ENCODE measurements around the gene ZNF524.

The ZNF524 gene

GRCh38 chr19:55621673-55622231, 21.7 kb downstream of the ZNF524 start:
- DNase-seq: no peak

GRCh38 chr19:55622242-55622969, 22.3 kb downstream of the ZNF524 start:
- no peak for DNase-seq

GRCh38 chr19:55623130-55623529, 23.0 kb downstream of the ZNF524 start:
- DNase-seq: no peak

GRCh38 chr19:55623561-55623960, 23.5 kb downstream of the ZNF524 start:
- no peak for DNase-seq

GRCh38 chr19:55624109-55625003, 24.3 kb downstream of the ZNF524 start, which contains the start of gene ZNF784:
Gene ZNF784 (minus strand): TSS chr19:55624566. CDS start chr19:55624561, 5 bp downstream.
- peak; percentile 91 for DNase-seq

DNA sequence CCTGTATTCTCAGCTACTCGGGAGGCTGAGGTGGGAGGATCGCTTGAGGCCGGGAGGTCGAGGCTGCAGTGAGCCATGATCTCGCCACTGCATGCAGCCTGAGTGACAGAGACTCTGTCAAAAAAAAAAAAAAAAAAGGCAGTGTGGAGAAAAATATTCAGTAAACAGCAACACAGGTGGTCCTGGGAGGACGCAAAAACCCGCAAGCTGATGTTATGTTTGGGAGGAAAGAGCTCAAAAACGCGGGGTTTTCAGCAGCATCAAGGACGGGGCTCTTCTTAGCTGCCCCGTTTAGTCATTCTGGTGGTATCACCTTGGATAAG, 24.9 kb downstream of the ZNF524 start:
- DNase-seq: no peak

- DNase-seq: peak; percentile 42 to 53
These were observed 26.3 kb downstream of the ZNF524 start for GRCh38 chr19:55626350-55626749.

GRCh38 chr19:55632463-55632834, 32.4 kb downstream of the ZNF524 start:
- DNase-seq: peak; percentile 89 to 93

DNA sequence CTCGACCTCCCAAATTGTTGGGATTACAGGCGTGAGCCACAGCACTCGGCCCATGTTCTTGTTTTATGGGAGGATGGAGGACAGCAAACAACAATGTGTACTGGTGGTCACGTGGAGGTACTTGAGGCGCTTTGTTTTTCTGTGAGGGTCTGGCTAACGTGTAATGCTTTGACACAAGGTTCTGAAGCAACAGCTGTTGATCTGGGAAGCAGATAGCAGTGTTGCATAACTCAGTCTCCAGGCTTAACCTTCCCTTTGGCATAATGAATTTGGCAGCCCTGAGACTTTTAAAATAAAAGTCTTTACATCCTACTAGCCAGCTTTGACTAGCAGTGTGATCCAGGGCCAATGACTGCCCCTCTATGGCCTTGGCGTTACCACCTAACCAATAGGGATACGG, 33.8 kb downstream of the ZNF524 start:
- no peak for DNase-seq

- DNase-seq: no peak
These were observed 35.2 kb downstream of the ZNF524 start for GRCh38 chr19:55635334-55635717.

DNA sequence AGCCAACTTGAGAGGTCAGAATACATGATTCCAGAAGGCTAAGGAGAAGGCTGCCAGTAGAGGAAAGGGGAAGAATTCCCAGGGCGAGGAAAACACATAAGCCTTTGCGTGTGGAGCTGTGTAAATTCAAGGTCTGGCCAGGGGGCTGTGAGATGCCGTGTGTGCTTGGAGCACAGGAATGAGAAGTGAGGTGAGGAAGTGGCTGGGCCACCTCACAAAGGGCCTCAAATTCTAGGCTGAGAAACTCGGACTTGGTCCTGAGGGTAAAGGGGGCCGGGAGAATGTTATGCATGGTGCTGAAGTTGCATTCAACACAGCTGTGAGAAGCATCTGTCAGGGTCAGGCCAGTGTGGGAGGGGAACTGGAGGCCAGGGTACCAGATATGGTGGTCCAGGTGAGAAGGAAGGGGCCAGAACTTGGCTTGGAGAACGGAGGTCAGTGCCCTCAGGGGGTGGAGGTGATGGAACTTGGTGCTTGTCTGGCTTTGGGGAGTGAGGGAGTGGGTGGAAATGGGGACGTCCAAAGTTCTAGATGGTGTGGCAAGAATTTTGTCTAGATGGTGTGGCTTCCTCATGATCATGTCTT, 35.9 kb downstream of the ZNF524 start:
- DNase-seq: no peak

GRCh38 chr19:55636723-55637122, 36.6 kb downstream of the ZNF524 start:
- DNase-seq: no peak

GRCh38 chr19:55637534-55637933, 37.4 kb downstream of the ZNF524 start:
- DNase-seq: no peak

DNA sequence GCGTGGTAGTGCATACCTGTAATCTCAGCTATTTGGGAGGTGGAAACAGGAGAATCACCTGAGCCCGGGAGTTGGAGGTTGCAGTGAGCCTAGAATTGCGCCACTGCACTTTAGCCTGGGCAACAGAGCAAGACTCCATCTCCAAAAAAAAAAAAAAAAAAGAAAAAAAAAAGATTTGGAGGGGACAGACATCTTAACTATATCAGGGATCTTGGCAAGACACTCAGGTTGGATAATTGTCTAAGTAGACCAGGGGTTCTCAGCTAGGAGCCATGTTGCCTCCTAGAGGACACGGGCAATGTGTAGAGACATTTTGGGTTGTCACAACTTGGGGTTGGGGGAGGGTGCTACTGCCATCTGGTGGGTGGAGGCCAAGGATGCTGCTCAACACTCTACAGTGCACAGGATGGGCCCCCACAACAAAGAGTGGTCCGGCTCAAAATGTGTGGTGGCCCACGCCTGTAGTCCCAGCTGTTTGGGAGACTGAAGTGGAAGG, 38.8 kb downstream of the ZNF524 start:
- peak; percentile 61 to 75 for DNase-seq

DNA sequence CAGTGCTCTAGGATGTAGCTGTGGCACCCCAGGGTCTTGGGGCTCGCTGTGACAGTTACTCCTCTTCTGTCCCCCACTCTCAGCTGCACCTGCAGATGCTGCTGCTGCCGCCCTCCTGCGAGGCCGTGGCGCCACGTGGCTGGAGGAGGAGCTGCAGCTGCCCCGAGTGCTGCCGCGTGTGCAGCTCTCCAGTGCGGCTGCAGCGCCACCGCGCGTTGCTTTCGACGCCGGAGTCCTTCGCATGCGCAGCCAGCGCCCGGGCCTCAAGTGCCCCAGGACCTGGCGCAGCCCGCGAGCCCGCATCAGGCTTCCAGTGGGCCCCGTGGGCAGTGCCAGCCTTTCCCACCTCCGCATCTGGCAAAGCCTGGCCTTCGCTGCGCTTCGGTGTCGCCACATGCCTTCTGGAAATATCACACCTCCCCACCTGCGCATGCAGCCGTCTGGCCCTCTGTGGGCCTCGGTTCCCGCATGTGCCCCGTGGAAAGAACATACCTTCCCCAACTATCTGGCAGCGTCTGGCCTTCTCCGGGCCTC, 40.0 kb downstream of the ZNF524 start:
- DNase-seq: peak; percentile 71 to 76

DNA sequence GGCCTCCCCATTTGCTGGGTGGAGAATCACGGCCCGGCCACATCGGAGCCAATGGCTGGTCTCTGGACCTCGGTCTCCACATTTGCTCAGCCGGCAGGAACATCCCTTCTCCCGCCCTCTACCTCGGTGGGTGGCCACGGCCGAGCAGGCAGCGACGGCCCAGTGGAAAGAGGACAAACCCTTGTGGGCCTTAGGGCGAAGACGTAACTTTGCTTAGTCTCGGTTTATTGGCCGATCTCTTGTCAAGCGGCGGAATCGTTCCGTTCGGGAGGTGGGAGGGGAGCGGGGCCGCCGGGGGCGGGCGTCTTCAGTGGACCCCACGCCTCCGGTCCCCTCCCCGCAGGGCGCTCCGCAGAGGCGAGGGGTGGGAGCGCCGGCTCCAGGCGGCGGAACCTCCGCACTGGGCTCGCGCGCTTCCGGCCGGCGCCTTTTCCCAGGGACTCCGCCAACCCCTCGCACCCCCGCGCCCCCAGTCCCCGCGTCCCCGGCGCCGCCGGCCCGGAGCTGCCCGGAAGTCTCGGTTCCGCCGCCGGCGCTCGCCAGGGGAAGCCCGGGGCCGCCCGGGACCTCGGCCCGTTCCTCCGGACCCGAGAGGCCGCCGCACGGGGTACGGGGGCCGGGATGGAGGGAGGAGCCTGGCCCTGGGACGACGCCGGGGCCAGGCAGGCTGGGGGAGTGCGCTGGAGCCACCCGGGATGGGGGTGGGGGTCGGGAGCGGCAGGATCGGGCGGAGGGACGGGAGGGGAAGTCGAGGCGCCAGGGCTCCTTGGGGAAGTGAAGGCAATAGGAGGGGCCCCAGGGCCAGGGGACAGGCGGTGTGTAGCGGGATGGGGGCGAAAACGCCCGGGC, 40.7 kb downstream of the ZNF524 start, which contains the start of gene ZNF580:
Gene ZNF580, plus strand, starts transcription at position 426 of the 849 bp plus-strand sequence. CDS start 1,507 bp downstream, outside the sequence.
- DNase-seq: peak; percentile 73 to 74

- DNase-seq: peak; percentile 43 to 51
These were observed 41.5 kb downstream of the ZNF524 start for GRCh38 chr19:55641426-55642152.

DNA sequence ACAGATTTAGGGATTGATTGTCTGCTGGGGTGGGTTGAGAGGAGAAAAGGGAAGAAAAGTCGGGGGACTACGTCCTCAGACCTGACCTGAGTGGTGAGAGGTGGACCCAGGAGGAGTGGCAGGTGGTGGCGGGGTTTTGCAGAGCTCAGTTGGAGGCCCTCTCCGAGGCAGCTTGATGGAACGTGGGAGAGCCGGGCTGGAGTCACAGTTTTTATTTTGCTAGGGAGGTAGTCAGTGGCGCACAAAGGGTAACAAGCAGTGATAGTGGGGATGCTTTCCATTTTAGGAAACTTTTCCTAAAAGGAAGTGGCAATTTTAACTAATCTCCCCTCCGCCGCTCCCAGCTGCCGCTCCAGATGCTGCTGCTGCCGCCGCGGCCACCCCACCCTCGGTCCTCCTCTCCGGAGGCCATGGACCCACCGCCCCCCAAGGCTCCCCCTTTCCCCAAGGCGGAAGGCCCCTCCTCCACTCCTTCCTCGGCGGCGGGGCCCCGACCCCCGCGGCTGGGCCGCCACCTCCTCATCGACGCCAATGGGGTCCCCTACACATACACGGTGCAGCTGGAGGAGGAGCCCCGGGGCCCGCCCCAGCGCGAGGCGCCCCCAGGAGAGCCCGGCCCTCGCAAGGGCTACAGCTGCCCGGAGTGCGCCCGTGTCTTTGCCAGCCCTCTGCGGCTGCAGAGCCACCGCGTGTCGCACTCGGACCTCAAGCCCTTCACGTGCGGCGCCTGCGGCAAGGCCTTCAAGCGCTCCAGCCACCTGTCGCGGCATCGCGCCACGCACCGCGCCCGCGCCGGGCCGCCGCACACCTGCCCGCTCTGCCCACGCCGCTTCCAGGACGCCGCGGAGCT, 42.3 kb downstream of the ZNF524 start:
- peak; percentile 51 to 57 for DNase-seq

DNA sequence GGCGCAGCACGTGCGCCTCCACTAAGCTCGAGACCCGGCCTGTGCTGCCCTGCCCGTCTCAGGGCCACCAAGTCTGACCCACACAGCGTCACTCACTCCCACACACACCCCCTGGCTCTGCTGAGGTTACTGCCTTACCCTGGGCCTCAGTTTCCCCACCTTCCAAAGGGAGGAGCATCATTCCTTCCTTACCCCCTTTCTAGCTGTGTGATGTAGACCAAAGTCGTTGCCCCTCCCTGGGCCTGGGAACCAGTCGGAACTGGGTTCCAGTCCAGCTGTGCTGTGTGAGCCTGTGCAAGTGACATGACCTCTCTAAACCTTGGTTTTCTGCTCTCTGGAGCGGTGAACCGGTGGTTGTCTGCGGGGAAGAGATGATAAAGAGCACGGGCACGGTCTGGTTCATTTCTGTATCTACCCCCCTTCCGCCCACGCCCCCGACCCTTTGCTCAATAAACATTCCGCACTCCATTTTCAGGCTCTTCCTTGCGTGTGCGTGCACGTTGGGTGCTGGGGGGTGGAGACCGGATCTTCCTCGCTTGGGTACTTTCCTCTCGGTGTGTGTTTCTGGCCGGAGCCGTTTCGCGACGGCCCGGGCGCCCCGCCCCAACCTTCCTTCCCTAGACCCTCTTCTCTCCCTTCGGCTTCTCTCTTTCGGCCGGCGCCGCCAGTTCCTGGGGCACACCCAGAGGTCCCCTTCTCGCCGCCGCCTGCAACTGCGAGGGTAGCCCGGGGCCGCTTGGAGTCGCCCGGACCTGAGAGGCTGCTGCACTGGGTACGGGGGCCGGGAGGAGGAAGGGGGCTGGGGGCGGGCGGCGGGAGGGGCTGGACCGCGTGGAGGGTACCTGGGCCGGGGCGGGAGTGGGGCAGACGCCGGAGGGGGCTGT, 43.2 kb downstream of the ZNF524 start, which contains the start of gene ZNF581:
Gene ZNF581, plus strand, starts transcription at position 647 of the 884 bp plus-strand sequence. CDS start 923 bp downstream, outside the sequence.
- DNase-seq: peak; percentile 85 to 88

Data from activated CD4-positive, alpha-beta T cell treated with anti-CD3 and anti-CD28 coated beads, Interleukin-2, amount 50 U/mL, for 48 hours (primary cell).